CD4-positive, CD25-positive, alpha-beta regulatory T cell (primary cell): ENCODE data around the gene WWC1. TPM values are rescaled to one million over a fixed set of nuclear protein-coding genes. Genes with fewer than 3 reads are reported as not detected.

Experiments used
- ATAC-seq, 2 donors: fragments of 150-1000 bp; cut with Tn5 transposase; one replicate each; pipeline ENCODE4 v1.10.0; 2021; ENCODE audit warnings: low read depth in 2 of 2, moderate number of reproducible peaks in 2 of 2, moderate library complexity in 1 of 2
- DNase-seq, 3 donors: peaks; one replicate each; pipeline versions ENCODE4 v3.0.0 to v3.0.0-alpha.2; 2012 to 2022; ENCODE audit warnings: mixed read lengths in 1 of 3
- H3K27ac ChIP-seq: one replicate; pipeline ENCODE4 v1.7.0; 2013; ENCODE audit warnings: mild to moderate bottlenecking, low read length; ENCODE audit not compliant: insufficient read depth, poor library complexity, severe bottlenecking
- H3K27me3 ChIP-seq: one replicate; pipeline ENCODE4 v1.7.0; 2013; ENCODE audit warnings: low read length; ENCODE audit not compliant: control insufficient read depth, insufficient read depth
- H3K36me3 ChIP-seq: one replicate; pipeline ENCODE4 v1.7.0; 2013; ENCODE audit warnings: mild to moderate bottlenecking, low read length, moderate library complexity; ENCODE audit not compliant: control insufficient read depth, insufficient read depth
- H3K4me1 ChIP-seq: 2 replicates; pipeline ENCODE4 v1.7.0; 2013; ENCODE audit warnings: mild to moderate bottlenecking, low read length; ENCODE audit not compliant: insufficient read depth, control insufficient read depth, poor library complexity, severe bottlenecking
- H3K4me3 ChIP-seq: one replicate; pipeline ENCODE4 v1.7.0; 2013; ENCODE audit warnings: low read depth, mild to moderate bottlenecking, low read length, moderate library complexity
- H3K9me3 ChIP-seq, 2 experiments: 1 replicate in 1 of 2; 2 replicates in 1 of 2; pipeline ENCODE4 v1.7.0; 2013; ENCODE audit warnings: low read length in 2 of 2, mild to moderate bottlenecking in 1 of 2, moderate library complexity in 1 of 2; ENCODE audit not compliant: control insufficient read depth in 2 of 2
- H3K27ac Mint-ChIP-seq, 3 donors: one replicate each; pipeline ENCODE4 v1.8.0; 2020 to 2022; ENCODE audit warnings: mild to moderate bottlenecking in 3 of 3, mixed read lengths in 3 of 3, moderate library complexity in 2 of 3
- H3K27me3 Mint-ChIP-seq: one replicate; pipeline ENCODE4 v1.8.0; 2022; ENCODE audit warnings: mild to moderate bottlenecking, mixed read lengths
- H3K36me3 Mint-ChIP-seq: one replicate; pipeline ENCODE4 v1.8.0; 2020; ENCODE audit warnings: mixed read lengths
- H3K4me1 Mint-ChIP-seq, 4 donors: one replicate each; pipeline ENCODE4 v1.8.0; 2020 to 2022; ENCODE audit warnings: mixed read lengths in 4 of 4, mild to moderate bottlenecking in 1 of 4
- H3K4me3 Mint-ChIP-seq, 4 donors: one replicate each; pipeline ENCODE4 v1.8.0; 2020 to 2022; ENCODE audit warnings: mild to moderate bottlenecking in 4 of 4, mixed read lengths in 4 of 4, moderate library complexity in 3 of 4
- H3K9me3 Mint-ChIP-seq, 7 donors: one replicate each; pipeline ENCODE4 v1.8.0; 2020 to 2022; ENCODE audit warnings: mixed read lengths in 7 of 7, mild to moderate bottlenecking in 3 of 7, moderate library complexity in 2 of 7
- polyA plus RNA-seq, 4 donors: library from polyadenylated mRNA; unstranded; fragments of 300-500 nt; fragmentation: Illumina TruSeq; gene quantifications; one replicate each; pipeline ENCODE4 v1.2.3, GENCODE V29; 2021
- total RNA-seq: library from RNA; stranded (reverse); gene quantifications from one replicate; pipeline ENCODE4 v1.2.3, GENCODE V29; 2022

The WWC1 gene
- total and polyA plus RNA-seq, 5 donors from 2014 or later: 0.07 to 1.5 (median 0.95) TPM; not detected in 1

DNA sequence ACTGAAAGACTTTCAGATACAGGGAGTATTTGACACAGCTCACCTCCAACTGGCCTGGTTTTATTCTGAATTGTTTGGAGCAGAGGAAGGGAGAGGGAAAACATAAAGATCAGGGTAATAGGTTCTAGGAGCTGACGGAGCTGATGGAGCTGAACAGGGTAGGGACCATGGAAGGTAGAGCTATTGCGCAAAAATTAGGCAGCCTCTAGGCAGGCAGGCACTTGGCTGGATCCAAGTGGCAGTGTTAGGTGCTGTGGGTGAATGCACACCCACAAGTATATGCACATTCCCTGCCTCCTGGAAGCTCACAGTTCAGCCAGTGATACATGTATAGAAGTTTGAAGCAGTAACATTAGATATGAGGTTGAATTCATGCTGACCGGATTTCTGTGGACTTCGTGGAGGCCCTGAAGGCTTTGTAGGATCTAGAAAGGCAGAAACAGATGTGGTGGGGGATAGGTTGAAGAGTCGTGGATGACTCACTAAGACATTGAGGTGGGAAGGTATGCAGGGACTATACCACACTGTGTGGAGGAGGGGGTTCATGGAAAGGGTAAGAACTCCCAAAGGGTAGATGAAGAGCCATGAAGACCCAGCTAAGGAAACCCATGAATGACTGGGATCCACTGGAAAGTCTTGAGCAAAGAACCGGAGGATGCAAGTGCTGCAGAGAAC is 50.8 kb downstream of the WWC1 start:
- Histone ChIP-seq H3K36me3 (no peaks in the 10 kb centered on the region), H3K4me3 (no peak overlapping the region), H3K27me3 (no peaks in the 10 kb centered on the region), H3K4me1 (no peaks in the 10 kb centered on the region), H3K27ac (no peak overlapping the region), H3K9me3 (no peaks in the 10 kb centered on the region)
- Mint-ChIP-seq H3K4me3 (no peak overlapping the region), H3K9me3 (peaks cover 0 to 2% (median 0%) of the 10 kb centered on the region in 7 donors), H3K4me1 (peaks cover 0 to 8% (median 1%) of the 10 kb centered on the region in 4 donors), H3K27ac (no peak overlapping the region), H3K27me3 (peaks cover 12% of the 10 kb centered on the region), H3K36me3 (no peaks in the 10 kb centered on the region)
- DNase-seq (no peak), ATAC-seq (no peak)

DNA sequence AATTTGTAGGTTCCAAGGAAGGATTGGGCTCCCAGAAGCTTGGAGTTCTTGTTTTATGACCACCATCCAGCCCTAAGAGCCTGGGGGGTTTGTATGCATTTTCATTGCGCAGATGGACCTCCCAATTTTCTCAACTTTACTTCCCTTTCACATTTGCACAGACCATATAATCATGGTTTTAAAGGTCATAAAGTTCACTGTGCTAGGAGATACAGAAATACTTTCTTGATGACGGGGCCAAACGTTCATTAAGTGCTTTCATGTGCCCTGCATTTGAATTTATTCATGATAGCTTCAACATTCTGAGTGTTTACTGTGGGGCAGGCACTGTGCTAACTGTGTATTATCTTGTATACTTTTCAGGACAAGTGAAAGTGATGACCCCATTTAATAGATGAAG is 51.5 kb downstream of the WWC1 start:
- H3K27me3 Mint-ChIP-seq: peaks cover 12% of the 10 kb centered on the region

DNA sequence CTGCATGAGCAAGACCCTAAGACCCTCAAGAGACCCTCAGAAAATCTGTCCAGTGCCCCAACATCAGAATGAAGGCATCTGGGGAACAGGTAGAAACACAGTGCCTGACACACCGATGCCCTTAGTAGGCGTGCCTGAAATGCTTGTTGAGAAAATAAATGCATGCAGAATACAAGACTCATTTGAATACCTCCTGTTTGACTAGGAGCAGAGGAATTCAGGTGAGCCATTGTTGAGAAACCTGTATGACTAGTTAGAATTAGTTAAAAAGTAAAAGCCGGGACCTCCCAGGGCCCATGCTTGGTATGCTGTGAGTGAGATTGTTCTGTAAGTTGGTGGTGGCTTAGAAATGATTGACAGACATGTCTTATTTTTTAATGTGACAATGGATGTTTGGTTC is 55.0 kb downstream of the WWC1 start:
- Mint-ChIP-seq H3K27ac (peak overlapping the region in 1 of 3 donors; percentile 50), H3K9me3 (peaks cover 0 to 2% (median 0%) of the 10 kb centered on the region in 7 donors), H3K36me3 (no peaks in the 10 kb centered on the region), H3K4me1 (peaks cover 0 to 8% (median 1%) of the 10 kb centered on the region in 4 donors), H3K4me3 (no peak overlapping the region), H3K27me3 (peaks cover 12% of the 10 kb centered on the region)
- no peak overlapping the region for H3K4me3 ChIP-seq
- DNase-seq: no peak
- H3K4me1 ChIP-seq: no peaks in the 10 kb centered on the region
- H3K36me3 ChIP-seq: no peaks in the 10 kb centered on the region
- no peaks in the 10 kb centered on the region for H3K27me3 ChIP-seq
- H3K9me3 ChIP-seq: no peaks in the 10 kb centered on the region
- ATAC-seq: no peak
- H3K27ac ChIP-seq: no peak overlapping the region

More for the DNA sequence above, 51.5 kb downstream of the WWC1 start:
- H3K36me3 Mint-ChIP-seq: no peaks in the 10 kb centered on the region
- Histone ChIP-seq H3K9me3 (no peaks in the 10 kb centered on the region), H3K4me3 (no peak overlapping the region), H3K27me3 (no peaks in the 10 kb centered on the region), H3K4me1 (no peaks in the 10 kb centered on the region), H3K27ac (no peak overlapping the region), H3K36me3 (no peaks in the 10 kb centered on the region)
- ATAC-seq (no peak), DNase-seq (no peak)
- H3K9me3 Mint-ChIP-seq: peaks cover 0 to 2% (median 0%) of the 10 kb centered on the region in 7 donors
- peak overlapping the region in 1 of 3 donors; percentile 54 for H3K27ac Mint-ChIP-seq
- H3K4me1 Mint-ChIP-seq: peaks cover 0 to 8% (median 1%) of the 10 kb centered on the region in 4 donors
- no peak overlapping the region for H3K4me3 Mint-ChIP-seq

DNA sequence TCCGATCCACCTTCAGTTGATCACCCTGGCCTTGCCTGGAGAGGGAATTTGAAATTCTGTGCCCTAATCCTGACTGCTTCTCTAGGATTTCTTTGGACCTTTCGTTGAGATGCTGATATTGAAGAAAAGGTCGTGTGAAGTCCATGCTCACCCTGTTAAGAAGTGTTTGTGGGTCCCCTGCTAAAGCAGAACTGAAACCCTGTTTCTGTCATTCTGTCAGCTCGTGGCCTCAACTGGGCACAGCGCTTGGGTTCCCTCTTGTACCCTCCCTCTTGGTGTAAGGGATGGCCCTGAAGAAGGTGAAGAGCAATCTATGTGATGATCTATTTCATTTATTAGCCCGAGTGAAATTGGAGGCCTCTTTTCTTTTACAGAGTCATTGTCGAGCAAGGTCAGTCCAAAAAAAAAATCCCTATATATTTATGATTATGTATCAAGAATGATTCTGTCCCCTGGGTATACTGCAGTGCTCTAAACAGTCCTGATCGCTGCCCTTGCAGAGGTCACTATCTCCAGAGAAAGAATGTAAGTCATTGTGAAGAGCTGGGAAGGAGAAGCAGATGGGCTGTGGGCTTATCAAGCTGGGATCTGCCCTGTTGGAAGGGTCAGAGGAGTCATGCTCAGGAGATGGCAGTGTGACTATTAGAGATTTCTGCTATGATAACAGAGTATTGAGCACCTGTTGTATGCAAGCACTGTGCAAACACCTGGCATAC is 56.1 kb downstream of the WWC1 start:
- Histone ChIP-seq H3K9me3 (no peaks in the 10 kb centered on the region), H3K4me3 (no peak overlapping the region), H3K27ac (no peak overlapping the region), H3K36me3 (no peaks in the 10 kb centered on the region), H3K27me3 (no peaks in the 10 kb centered on the region), H3K4me1 (no peaks in the 10 kb centered on the region)
- no peak for DNase-seq
- peaks cover 0 to 8% (median 1%) of the 10 kb centered on the region in 4 donors for H3K4me1 Mint-ChIP-seq
- H3K27me3 Mint-ChIP-seq: peaks cover 12% of the 10 kb centered on the region
- ATAC-seq: no peak
- H3K27ac Mint-ChIP-seq: peak overlapping the region in 1 of 3 donors; percentile 61
- no peaks in the 10 kb centered on the region for H3K36me3 Mint-ChIP-seq
- H3K4me3 Mint-ChIP-seq: no peak overlapping the region
- H3K9me3 Mint-ChIP-seq: peaks cover 0 to under 1% (median 0%) of the 10 kb centered on the region in 7 donors

DNA sequence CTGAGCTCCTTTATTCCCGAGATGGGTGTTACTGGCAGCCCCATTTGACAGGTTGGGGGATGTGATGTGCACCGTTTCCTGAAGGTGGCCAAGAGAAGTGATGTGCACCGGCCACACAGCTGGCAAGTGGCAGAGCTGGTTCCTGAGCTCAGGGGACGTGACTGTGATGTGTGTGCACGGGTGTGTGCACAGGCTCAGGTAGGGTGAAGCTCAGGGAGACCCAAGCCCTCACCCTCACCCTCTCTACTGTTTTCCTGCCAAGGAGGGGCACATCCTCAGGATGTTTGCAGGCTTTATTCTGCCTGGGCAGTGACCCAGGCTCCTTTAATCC is 56.6 kb downstream of the WWC1 start:
- H3K9me3 ChIP-seq: no peaks in the 10 kb centered on the region
- no peaks in the 10 kb centered on the region for H3K27me3 ChIP-seq
- Mint-ChIP-seq H3K9me3 (no peaks in the 10 kb centered on the region), H3K27ac (no peak overlapping the region), H3K4me1 (peaks cover 0 to 8% (median 1%) of the 10 kb centered on the region in 4 donors), H3K4me3 (no peak overlapping the region), H3K36me3 (no peaks in the 10 kb centered on the region), H3K27me3 (peaks cover 12% of the 10 kb centered on the region)
- no peak overlapping the region for H3K4me3 ChIP-seq
- ATAC-seq (no peak), DNase-seq (no peak)
- no peak overlapping the region for H3K27ac ChIP-seq
- H3K4me1 ChIP-seq: no peaks in the 10 kb centered on the region
- no peaks in the 10 kb centered on the region for H3K36me3 ChIP-seq

DNA sequence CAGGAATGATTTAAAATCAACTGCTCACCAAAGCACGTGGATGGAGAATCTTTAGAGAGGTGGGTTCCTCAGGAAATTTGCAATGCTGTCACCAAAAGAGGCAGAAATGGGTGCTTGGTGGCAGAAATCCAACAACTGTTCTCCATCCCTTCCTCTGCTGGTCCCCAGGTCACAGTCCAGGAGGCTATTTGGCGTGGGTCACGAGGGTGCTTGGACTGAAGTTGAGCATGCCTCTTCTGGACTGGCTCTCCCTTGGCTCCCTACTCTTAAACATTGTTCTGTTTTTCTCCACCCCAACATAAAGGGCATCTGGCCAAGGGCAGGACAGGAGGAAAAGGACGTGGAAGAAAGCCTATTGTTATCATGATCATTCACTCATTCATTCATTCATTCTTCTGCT is 58.9 kb downstream of the WWC1 start:
- H3K36me3 Mint-ChIP-seq: no peaks in the 10 kb centered on the region
- no peak for DNase-seq
- Histone ChIP-seq H3K4me1 (no peaks in the 10 kb centered on the region), H3K9me3 (no peaks in the 10 kb centered on the region), H3K27ac (no peak overlapping the region), H3K36me3 (no peaks in the 10 kb centered on the region), H3K27me3 (no peaks in the 10 kb centered on the region), H3K4me3 (no peak overlapping the region)
- H3K27me3 Mint-ChIP-seq: peaks cover 8% of the 10 kb centered on the region
- H3K9me3 Mint-ChIP-seq: no peaks in the 10 kb centered on the region
- H3K27ac Mint-ChIP-seq: no peak overlapping the region
- no peak for ATAC-seq
- H3K4me1 Mint-ChIP-seq: no peaks in the 10 kb centered on the region
- H3K4me3 Mint-ChIP-seq: no peak overlapping the region

DNA sequence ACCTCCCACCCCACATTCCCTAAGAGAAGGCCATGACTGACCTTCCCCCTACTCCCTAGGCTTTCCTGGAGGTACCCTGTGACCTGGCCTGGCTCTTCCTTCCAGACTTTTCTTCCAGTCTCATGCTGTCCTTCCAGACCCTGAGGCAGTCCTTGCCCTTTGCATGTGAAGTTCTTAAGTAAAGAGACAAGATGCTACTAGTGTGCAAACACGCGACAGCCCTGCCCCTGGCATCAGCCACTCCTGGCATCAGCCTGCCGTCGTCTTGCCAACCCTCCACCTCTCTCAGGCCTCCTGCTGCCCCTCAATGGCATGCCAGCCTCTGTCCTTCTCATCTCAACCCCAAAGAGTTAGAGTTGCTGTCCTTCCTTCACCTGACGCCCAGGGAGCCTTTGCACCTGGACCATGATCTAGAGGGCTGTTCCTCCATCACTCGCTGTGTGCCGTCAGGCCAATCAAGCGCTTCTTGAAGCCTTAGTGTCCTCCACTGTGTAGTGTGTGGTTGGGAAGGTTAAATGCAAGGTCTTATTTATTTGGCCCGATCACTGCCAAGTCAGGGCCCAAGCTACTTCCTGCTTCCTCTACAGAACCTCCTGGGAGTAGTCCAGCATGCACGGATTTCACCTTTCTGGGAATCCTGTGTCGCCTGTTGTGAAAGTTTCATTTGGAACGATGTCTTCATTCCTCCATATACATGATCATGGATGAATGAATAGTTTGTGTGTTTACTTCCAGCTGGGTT is 61.9 kb downstream of the WWC1 start:
- H3K27me3 Mint-ChIP-seq: peaks cover 10% of the 10 kb centered on the region

More for the DNA sequence above, 61.9 kb downstream of the WWC1 start:
- H3K4me3 Mint-ChIP-seq: no peak overlapping the region
- H3K9me3 ChIP-seq: no peaks in the 10 kb centered on the region
- no peak overlapping the region for H3K27ac ChIP-seq
- H3K4me1 Mint-ChIP-seq: no peaks in the 10 kb centered on the region
- H3K4me3 ChIP-seq: no peak overlapping the region
- H3K36me3 Mint-ChIP-seq: no peaks in the 10 kb centered on the region
- no peaks in the 10 kb centered on the region for H3K36me3 ChIP-seq
- H3K27me3 ChIP-seq: no peaks in the 10 kb centered on the region
- no peaks in the 10 kb centered on the region for H3K4me1 ChIP-seq
- peaks cover 0 to 3% (median 0%) of the 10 kb centered on the region in 7 donors for H3K9me3 Mint-ChIP-seq
- no peak for DNase-seq
- no peak for ATAC-seq
- H3K27ac Mint-ChIP-seq: no peak overlapping the region
